Common myeloid progenitor, CD34-positive (primary cell): ENCODE results near the gene PSG2.
"Not testable (repeated sequence)": the region's sequence is repeated elsewhere in the genome, so short reads cannot be mapped to it uniquely, and the experiment has no call there.

Experiments
- CTCF ChIA-PET: fragments of 350-600 bp; sonication (Branson Sonifier 250); formaldehyde crosslinking; loops from one replicate; lab custom pipeline; 2021; ENCODE audit warnings: antibody characterized with exemption; lab: Charles Lee
- POLR2A ChIA-PET: fragments of 350-600 bp; sonication (Branson Sonifier 250); formaldehyde crosslinking; loops from one replicate; lab custom pipeline; 2021; ENCODE audit warnings: antibody characterized with exemption; lab: Charles Lee
- DNase-seq, 3 donors: peaks; one replicate each; pipeline versions ENCODE4 v3.0.0 to v3.0.0-alpha.2; 2013
- H3K27ac ChIP-seq, 2 experiments: 1 replicate in 1 of 2; 2 replicates in 1 of 2; pipeline ENCODE4 v1.7.0; 2013; ENCODE audit warnings: inconsistent platforms in 2 of 2, low read length in 2 of 2, mild to moderate bottlenecking in 2 of 2, low read depth in 1 of 2, moderate library complexity in 1 of 2; ENCODE audit not compliant: severe bottlenecking in 2 of 2, insufficient read depth in 1 of 2, poor library complexity in 1 of 2
- H3K27me3 ChIP-seq, 5 experiments: replicated peaks in 2 of 5; 1 replicate in 3 of 5; 2 replicates in 2 of 5; pipeline versions ENCODE4 v1.6.1 to v1.7.0; 2013; ENCODE audit warnings: low read length in 4 of 5, mild to moderate bottlenecking in 2 of 5, moderate library complexity in 2 of 5, inconsistent platforms in 1 of 5; ENCODE audit not compliant: insufficient read depth in 5 of 5, control insufficient read depth in 4 of 5
- H3K36me3 ChIP-seq, 4 experiments: 1 replicate in 2 of 4; 2 replicates in 2 of 4; pipeline versions ENCODE4 v1.6.1 to v1.7.0; 2013; ENCODE audit warnings: low read length in 3 of 4, control low read depth in 1 of 4, mild to moderate bottlenecking in 1 of 4; ENCODE audit not compliant: control insufficient read depth in 4 of 4, insufficient read depth in 4 of 4
- H3K4me1 ChIP-seq, 4 experiments: 1 replicate in 3 of 4; 2 replicates in 1 of 4; pipeline versions ENCODE4 v1.6.1 to v1.7.1; 2013; ENCODE audit warnings: low read length in 3 of 4, mild to moderate bottlenecking in 3 of 4, control low read depth in 1 of 4, inconsistent platforms in 1 of 4, moderate library complexity in 1 of 4; ENCODE audit not compliant: control insufficient read depth in 4 of 4, insufficient read depth in 4 of 4; ENCODE audit errors: control extremely low read depth in 1 of 4
- H3K4me3 ChIP-seq, 7 experiments: 1 replicate in 4 of 7; 2 replicates in 3 of 7; pipeline versions ENCODE4 v1.5.1 to v1.7.0; 2013; ENCODE audit warnings: mild to moderate bottlenecking in 7 of 7, low read length in 6 of 7, moderate library complexity in 6 of 7, inconsistent platforms in 2 of 7, low read depth in 2 of 7, control low read depth in 1 of 7; ENCODE audit not compliant: insufficient read depth in 4 of 7, control insufficient read depth in 1 of 7; ENCODE audit errors: extremely low read depth in 1 of 7
- H3K9me3 ChIP-seq, 5 experiments: 1 replicate in 4 of 5; 2 replicates in 1 of 5; pipeline versions ENCODE4 v1.6.1 to v1.7.1; 2013; ENCODE audit warnings: low read length in 4 of 5, mild to moderate bottlenecking in 2 of 5, inconsistent platforms in 1 of 5, low read depth in 1 of 5, moderate library complexity in 1 of 5; ENCODE audit not compliant: control insufficient read depth in 4 of 5, insufficient read depth in 2 of 5; ENCODE audit errors: control extremely low read depth in 1 of 5
- WGBS: methylation state at CpG from one replicate; pipeline ENCODE4 v1.1.5; 2013; ENCODE audit not compliant: insufficient coverage; 5-methylcytosine and 5-hydroxymethylcytosine counted together

PSG2 gene

GRCh38 chr19:43104215-43104850 lies 21.8 kb upstream of the PSG2 start:
- CTCF ChIA-PET, H3K4me1 ChIP-seq, H3K36me3 ChIP-seq, POLR2A ChIA-PET, H3K27me3 ChIP-seq, H3K4me3 ChIP-seq, H3K27ac ChIP-seq: not testable (repeated sequence)
- WGBS: 100% methylated on average over 1 of the region's 2 CpGs
- peak in 2 of 3 donors; percentile 14 to 24 for DNase-seq
- peaks cover 2 to 34% (median 8%) of the 10 kb centered on the region in 5 experiments for H3K9me3 ChIP-seq

- POLR2A ChIA-PET: no interaction called here
- CTCF ChIA-PET: no interaction called here
- H3K27me3 ChIP-seq: no peaks in the 10 kb centered on the region
- H3K27ac ChIP-seq: no peak overlapping the region
- peaks cover 2 to 34% (median 8%) of the 10 kb centered on the region in 5 experiments for H3K9me3 ChIP-seq
- 100% methylated on average over 1 of the region's 2 CpGs for WGBS
- no peaks in the 10 kb centered on the region for H3K4me1 ChIP-seq
- H3K4me3 ChIP-seq: no peak overlapping the region
- no peaks in the 10 kb centered on the region for H3K36me3 ChIP-seq
- no peak for DNase-seq
Measured at GRCh38 chr19:43101950-43102349, 19.4 kb upstream of the PSG2 start.

- H3K27ac ChIP-seq, H3K36me3 ChIP-seq, POLR2A ChIA-PET, DNase-seq, CTCF ChIA-PET, H3K4me1 ChIP-seq, H3K27me3 ChIP-seq, H3K4me3 ChIP-seq: not testable (repeated sequence)
- H3K9me3 ChIP-seq: peaks cover 0 to 17% (median 2%) of the 10 kb centered on the region in 5 experiments
Measured at GRCh38 chr19:43098416-43098815, 15.9 kb upstream of the PSG2 start.

GRCh38 chr19:43087702-43088340 lies 5.3 kb upstream of the PSG2 start:
- H3K36me3 ChIP-seq, POLR2A ChIA-PET, H3K4me1 ChIP-seq, H3K27ac ChIP-seq, CTCF ChIA-PET, H3K4me3 ChIP-seq, H3K9me3 ChIP-seq, H3K27me3 ChIP-seq: not testable (repeated sequence)
- peak; percentile 18 to 42 (median 26) for DNase-seq
- 40% methylated on average over 6 of the region's 13 CpGs for WGBS

- CTCF ChIA-PET, H3K27ac ChIP-seq, DNase-seq, H3K27me3 ChIP-seq, H3K9me3 ChIP-seq, H3K36me3 ChIP-seq, POLR2A ChIA-PET, H3K4me1 ChIP-seq, H3K4me3 ChIP-seq: not testable (repeated sequence)
- no CpG with 5 or more reads among the region's 2 CpGs for WGBS
Measured at GRCh38 chr19:43085796-43086530, 3.5 kb upstream of the PSG2 start.

GRCh38 chr19:43084196-43084832 lies 1.8 kb upstream of the PSG2 start:
- peak in 2 of 3 donors; percentile 2 to 5 for DNase-seq
- WGBS: 80% methylated on average over 2 of the region's 12 CpGs

GRCh38 chr19:43083721-43084120 lies 1.2 kb upstream of the PSG2 start:
- CTCF ChIA-PET, DNase-seq, H3K36me3 ChIP-seq, H3K4me3 ChIP-seq, H3K27ac ChIP-seq, H3K4me1 ChIP-seq, H3K27me3 ChIP-seq, POLR2A ChIA-PET, H3K9me3 ChIP-seq: not testable (repeated sequence)
- WGBS: 93% methylated on average over 9 of the region's 9 CpGs

More at GRCh38 chr19:43084196-43084832, 1.8 kb upstream of the PSG2 start:
- H3K27me3 ChIP-seq, CTCF ChIA-PET, POLR2A ChIA-PET, H3K4me1 ChIP-seq, H3K36me3 ChIP-seq, H3K27ac ChIP-seq, H3K9me3 ChIP-seq, H3K4me3 ChIP-seq: not testable (repeated sequence)
